Measurements from ENCODE around the gene ARRB1.
"Not testable (repeated sequence)": the region's sequence is repeated elsewhere in the genome, so short reads cannot be mapped to it uniquely, and the experiment has no call there.

ARRB1 gene

DNA sequence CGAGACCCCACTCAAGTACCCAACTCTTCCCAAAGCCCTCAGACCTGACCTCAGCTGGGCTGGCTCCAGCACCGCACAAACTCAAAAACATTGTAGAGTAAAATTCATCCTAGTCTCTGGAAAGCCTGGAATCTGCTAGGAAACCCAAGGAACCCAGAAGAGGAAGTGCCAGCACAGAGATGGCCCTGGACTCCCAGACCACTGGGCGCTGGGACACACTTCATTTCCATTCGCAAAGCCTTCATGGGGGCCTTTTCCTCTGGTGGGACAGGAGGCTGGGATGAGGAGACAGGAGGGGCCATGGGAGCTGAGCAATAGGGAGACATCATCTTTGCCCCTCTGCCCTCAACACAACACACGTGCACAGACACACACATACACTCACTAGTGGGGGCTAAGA lies 30.8 kb downstream of the ARRB1 start:
- no peak for DNase-seq (ENCODE audit: low read depth)

DNA sequence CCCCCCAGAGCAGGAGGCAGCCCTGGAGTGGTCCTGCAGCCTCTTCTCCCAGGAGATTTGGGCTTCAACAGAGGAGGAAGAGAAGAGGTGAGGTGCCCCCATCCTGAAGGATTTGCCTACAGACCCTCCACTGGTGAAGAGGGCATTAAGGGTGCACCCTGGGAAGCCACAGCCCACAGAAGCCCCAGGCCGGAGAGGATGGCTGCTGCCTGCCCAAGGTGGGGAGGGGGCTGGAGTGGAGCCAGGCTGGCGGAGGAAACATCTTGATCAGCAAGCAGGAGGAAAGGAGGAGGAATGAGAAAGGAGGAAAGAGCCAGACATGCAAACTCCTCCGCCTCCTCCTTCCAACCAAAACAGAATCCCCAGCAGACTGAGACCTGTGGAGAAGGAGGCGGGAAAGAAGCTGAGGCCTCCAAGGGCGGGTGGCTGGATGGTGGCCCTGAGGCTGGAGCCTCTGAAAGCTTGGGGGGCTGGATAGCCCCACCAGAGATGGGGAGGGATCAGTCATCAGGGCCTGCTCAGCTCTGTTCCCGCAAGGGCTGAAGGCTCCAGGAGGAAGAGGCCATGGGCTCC lies 31.3 kb downstream of the ARRB1 start:
- no peak for DNase-seq (ENCODE audit: low read depth)

DNA sequence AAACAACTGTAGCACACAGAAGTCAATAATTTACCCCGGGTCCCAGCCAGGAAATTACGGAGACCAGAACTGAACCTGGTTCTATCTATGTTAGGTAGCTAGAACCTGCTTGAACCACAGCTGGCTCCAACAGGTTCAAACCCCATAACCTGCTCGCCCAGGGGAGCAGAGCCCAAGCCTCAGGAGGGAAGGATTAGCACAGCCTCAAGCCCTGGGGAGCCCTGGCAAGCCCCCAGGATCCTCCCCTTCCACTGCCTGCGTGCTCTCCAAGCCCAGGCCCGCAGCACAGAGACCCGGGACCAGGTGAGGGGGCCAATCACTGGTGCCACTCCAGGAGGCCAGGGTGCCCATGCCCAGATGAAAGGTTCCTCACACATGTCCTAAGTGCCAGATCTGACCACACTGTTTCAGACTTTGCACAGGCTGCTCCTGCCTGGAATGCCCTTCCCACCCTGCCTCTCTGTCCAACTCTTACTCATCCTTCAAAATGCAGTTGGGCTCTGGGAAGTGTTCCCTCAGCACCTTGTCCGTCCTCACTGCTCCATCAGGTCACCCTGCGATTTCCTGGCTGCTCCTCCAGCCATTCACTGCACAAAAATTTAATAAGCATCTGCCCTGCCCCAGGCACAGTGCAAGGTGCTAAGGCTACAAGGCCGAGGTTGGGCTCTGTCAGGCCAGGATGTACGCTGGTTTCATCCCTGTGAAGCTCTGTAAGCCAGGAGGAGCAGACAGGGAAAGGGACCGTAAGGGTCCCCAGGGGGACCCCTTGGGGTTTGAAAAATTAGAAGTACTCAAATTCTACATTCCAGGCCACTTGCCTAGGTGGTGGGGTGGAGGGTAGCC lies 32.2 kb downstream of the ARRB1 start:
- DNase-seq (ENCODE audit: low read depth) = no peak

DNA sequence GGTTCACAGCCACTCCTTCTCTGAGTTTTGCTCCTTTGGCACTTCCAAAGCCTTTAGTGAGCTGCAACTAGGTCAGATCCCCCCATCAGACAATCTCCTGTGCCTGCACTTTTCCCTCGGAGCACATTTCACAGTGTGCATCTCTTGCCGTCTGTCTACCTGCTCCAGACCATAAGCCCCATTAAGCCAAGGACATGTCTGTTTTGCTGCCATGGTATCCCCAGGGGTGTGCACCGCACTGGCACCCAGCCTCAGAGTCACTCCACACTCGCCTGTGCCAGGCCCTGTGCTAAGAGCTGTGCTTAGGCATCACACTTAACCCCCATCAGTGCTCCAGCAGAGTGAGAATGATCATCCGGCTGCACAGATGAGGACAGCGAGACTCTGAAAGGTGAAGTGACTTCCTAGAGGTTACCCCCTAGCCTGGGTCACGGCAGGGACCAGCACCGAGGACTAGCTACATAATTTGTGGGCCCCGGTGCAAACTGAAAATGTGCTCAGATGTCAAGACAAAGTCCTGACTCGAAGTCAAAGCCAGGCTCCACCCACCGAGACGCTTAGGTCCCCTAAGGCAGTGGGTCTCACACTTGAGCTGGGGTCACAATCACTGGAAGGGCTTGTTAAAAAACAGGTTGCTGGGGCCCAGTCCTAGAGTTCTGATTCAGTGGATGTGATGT lies 33.9 kb downstream of the ARRB1 start:
- DNase-seq (ENCODE audit: low read depth) = no peak

DNA sequence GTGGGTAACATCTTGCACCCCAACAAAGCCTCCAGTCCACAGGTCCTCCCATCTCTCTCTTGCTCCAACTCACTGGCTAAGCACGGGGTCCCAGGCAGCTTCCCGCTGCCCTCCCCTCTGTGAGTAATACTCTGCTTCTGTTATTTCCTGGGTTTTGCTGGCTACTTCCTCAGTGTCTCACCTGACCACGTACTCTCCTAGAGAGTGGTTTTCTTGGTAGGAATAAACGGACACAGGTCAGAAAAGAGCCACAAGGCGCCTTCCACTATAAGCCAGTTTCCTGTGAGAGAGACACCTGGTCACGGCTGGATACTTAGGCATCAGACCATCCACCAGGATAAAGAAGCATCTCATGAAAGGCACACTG lies 36.0 kb downstream of the ARRB1 start:
- no peak for DNase-seq (ENCODE audit: low read depth)

DNA sequence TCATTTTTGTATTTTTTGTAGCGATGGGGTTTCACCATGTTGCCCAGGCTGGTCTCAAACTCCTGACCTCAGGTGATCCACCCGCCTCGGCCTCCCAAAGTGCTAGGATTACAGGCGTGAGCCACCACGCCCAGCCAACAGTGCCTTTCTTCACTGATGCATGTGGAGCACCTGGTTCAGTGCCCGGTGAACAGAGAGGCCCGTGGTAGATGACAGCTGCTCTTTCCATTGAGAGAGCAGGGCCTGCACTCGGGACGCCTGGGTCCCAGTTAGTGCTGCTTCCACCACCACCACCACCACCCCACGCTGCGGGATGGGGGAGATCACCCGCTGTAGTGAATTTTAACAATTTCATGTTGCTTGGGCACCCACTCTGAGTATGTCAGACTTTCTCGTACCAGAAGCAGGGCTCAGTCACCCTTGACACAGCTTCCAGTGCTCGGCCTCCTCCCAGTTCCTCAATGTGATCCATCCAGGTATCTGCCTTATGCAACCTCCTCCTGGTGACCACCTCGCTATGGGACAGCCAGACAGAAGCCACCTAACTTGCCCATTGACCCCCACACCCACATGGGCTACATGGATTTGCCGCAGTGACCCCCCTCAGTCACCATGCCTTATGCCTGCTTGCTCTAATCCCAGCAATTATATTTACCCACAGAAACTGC lies 36.6 kb downstream of the ARRB1 start:
- DNase-seq (ENCODE audit: low read depth) = no peak

DNA sequence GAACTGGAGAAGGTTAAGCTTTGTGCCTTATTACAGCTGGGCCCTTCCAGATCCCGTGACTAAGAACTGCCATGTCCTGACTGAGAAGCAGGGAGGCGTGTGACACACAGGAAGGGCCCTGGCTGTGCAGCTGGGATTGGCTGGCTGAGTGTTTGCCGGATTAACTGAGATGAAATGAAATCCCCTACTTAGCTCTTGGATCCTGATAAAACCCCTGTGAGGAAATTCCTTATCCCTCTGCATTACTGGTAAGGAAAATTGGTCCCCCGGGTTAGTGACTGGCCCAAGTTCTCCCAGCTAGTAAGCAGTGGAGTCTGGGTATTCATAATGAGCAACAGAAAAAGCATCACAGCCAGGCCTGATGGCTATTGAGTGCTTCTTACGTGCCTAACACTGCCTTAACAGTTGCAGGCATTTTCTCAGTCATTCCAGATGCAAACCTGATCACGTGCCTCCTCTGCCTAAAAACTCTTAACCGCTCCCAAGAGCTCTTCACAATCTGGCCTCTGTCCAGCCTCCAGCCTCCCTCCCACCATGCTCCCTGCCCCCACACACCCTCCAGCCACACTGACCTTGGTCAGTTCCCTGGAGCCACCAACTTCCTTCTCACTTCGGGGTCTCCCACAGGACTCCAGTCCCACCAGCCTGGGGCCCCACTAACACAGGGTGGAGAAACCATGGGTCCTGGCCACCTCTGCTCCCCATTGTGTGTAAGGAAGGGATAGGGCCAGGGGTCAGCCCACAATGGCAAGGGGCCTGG lies 37.8 kb downstream of the ARRB1 start:
- no peak for DNase-seq (ENCODE audit: low read depth)

DNA sequence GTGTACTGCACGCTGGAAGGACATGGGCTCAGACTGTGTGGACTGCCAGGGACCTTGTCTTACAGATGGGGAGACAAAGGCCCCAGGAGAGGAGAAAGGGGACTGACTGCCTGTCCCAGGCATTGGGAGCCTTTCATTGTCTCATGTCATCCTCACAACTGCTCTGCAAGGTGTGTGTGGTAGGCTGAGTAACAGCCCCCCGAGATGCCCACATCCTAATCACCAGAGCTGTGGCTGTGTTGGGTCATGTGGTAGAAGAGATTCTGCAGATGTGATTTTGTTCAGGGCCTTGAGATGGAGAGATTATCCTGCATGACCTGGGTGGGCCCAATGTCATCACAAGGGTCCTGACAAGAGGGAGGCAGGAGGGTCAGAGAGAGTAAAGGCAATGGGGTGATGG lies 39.1 kb downstream of the ARRB1 start:
- DNase-seq (ENCODE audit: low read depth) = no peak

DNA sequence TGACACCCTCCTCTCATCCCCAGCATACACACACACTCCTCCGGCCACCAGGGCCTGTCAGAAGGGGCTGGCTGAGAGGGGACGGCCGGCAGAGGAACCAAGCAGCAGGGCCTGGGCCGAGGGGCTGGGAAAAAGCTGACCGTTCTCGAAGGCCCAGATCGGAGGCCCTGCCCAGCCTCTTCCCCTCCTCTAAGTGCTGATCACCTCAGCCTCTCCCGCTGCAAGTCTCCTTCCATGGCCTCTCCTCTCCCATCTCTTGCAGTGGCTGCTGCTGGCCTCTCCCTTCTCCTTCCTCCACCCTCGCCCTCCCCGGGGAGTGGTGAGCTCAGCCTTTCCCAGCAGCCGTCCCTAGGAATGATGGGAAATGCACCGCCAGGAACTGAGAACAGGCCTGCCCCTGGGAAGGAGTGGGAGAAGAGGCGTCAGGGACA lies 39.6 kb downstream of the ARRB1 start:
- DNase-seq (ENCODE audit: low read depth) = no peak

DNA sequence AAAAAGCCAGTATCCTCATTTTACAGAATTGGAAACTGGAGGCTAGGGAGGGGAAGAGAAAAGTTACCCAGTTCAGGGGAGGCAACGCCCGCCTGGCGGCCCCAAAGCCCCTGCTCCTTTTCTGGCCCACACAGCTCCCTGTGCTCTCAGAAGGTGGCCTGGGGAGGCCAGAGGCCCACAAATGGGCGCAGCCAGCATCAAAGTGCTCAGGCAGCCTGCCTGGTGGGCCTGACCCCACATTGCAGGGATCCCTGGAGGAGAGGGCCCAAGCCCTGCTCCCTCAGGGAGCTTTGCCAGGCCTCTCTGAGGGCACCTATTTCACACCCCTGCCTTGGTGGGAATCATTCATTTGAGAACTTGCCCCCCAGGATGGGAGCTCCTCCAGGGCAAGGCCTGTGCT lies 42.5 kb downstream of the ARRB1 start:
- DNase-seq (ENCODE audit: low read depth) = no peak

DNA sequence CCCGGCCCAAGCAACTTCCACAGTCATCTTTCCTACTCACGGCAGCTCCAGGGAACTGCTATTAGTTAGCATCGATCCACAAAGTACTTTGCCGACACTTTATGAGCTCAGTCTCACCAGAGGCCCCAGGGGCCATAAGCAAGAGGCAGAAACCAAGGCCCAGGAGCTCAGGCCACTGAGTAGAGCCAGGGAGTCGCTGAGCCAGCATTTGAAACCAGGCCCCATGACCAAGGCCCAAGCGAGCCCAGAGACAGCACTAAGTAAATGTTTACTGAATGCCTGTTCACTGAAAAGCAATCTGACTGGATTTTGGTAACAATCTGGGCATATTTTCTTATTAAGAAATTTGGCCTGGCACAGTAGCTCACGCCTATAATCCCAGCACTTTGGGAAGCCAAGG lies 43.3 kb downstream of the ARRB1 start:
- DNase-seq (ENCODE audit: low read depth) = no peak

DNA sequence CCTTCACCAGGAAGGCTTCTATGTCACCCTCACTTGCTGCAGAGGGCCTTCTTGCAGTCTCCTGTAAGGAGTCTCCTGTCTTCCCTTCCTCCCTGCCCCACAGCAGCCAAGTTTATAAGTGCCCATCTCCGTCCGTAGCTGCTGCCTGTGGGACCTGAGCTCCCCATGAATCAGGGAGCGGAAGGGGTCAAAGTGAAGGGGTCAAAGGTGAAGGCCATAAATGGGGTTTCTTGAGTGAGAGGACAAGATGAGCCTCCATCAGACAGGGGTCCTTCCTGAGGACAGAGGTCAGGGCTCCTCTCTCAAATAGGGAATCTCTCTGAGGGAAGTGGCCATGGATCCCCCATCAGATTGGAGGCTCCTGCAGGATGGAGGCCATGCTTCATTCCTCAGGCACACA lies 44.4 kb downstream of the ARRB1 start:
- no peak for DNase-seq (ENCODE audit: low read depth)

DNA sequence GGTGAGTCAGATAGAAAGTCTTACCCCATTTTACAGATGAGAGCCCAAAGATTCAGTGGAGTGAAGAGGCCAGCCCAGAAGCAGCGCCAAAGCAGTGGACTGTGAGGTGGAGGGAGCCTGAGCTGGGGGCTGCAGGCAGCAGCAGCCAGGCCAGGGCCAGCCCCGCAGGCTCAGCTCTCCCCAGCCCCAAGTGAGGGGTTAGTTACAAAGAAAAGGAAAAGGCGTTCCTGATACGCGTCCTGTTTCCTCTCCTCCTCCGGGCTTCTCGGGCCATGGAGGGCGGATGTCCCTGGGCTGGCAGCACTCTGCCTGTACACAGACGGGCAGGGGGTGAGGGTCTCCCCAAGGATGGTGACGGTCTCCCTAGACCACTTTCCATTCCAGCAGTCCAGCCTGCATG lies 44.9 kb downstream of the ARRB1 start:
- no peak for DNase-seq (ENCODE audit: low read depth)

DNA sequence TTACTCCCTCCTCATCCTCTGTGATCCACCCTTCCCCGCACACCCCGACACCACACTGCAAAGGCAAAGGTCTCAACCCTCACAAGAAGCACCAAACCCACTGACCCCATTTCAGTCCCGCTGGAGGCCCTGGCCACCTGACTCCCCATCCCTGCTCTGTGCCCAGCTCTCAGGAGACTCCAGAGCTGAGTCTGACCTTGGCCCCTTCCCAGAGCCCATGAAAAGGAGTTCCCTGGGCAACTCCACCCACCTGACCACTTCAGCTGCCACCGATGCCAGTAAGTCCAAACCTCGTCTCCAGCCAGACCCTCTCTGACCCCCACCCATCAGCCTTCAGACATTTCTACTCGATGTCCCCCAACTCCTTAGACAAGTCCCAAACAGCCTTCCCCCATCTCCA lies 45.5 kb downstream of the ARRB1 start:
- no peak for DNase-seq (ENCODE audit: low read depth)

DNA sequence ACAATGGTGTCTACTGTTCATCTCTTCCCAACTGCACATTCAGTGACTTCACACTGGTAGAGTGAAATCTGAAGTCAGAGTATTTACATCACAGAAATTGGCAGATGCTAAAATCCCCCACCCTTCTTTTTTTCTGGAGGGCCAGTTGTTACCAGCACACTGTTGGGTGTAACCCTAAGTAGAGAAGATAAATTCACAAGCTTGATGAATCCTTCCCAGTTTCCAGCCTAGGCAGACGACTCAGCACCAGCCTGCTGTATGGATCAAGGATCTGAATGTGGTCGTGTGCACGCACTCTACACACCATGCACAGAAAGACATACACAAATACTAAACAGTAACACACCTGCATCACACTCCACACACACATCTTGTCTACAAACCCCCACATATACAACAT lies 46.0 kb downstream of the ARRB1 start:
- no peak for DNase-seq (ENCODE audit: low read depth)

DNA sequence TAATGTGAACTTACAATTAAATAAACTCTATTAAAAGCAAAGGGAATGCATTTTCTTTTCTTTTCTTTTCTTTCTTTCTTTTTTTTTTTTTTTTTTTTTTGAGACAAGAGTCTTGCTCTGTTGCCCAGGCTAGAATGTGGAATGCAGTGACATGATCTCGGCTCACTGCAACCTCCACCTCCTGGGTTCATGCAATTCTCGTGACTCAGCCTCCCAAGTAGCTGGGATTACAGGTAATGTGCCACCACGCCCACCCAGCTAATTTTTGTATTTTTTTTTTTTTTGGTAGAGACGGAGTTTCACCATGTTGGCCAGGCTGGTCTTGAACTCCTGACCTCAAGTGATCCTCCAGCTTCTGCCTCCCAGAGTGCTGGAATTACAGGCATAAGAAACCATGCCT lies 46.5 kb downstream of the ARRB1 start:
- not testable (repeated sequence) for DNase-seq (ENCODE audit: low read depth)

DNA sequence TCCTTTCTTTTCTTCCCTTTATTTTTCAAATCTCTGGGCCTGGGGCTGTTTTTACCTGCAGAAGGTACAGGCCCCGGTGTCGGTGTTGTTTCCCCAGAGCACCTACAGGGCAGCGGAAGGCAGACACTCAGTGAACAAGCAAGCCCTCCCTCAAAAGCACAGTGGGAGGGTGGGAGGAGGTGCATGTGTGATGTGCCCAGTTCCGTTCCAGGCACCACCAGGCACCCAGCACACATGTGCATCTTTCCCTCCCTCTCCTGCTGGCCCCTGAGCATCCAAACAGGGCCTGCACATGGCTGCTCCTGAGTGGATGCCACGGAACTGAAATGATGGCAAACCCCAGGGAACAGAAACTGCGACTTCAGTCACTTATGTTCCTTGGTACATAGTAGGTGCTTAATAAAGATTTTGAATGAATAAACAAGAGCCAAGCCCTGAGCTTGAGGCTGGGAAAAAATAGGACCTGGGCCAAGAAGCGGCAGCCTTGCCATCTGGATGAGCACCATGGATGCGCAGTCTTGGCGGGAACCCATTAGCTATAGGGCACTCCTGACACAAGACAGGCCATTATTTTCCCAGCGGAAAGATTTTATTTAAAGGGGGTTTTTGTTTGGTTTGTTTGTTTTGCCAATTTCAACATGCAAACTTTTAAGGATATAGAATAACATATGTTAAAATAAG lies 47.8 kb downstream of the ARRB1 start:
- no peak for DNase-seq (ENCODE audit: low read depth)

DNA sequence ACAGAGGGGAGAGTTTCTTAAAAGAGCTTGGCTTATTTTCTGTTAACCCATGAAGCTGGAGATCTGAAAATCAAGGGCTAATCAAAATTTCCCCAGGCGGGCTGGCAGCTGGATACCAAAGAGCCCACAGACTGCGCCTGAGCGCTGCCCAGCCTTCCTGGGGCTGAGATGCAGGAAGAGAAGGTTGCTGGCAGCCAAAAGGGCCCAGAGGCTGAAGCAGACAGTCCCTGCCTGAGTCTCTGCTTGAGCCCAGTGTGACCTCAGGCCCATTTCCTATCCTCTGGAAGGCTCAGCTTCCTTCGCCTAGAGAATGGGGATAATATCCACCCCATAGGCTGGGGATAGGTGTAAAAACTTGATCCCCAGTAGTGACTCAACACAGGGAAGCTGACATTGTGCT lies 49.1 kb downstream of the ARRB1 start:
- no peak for DNase-seq (ENCODE audit: low read depth)

DNA sequence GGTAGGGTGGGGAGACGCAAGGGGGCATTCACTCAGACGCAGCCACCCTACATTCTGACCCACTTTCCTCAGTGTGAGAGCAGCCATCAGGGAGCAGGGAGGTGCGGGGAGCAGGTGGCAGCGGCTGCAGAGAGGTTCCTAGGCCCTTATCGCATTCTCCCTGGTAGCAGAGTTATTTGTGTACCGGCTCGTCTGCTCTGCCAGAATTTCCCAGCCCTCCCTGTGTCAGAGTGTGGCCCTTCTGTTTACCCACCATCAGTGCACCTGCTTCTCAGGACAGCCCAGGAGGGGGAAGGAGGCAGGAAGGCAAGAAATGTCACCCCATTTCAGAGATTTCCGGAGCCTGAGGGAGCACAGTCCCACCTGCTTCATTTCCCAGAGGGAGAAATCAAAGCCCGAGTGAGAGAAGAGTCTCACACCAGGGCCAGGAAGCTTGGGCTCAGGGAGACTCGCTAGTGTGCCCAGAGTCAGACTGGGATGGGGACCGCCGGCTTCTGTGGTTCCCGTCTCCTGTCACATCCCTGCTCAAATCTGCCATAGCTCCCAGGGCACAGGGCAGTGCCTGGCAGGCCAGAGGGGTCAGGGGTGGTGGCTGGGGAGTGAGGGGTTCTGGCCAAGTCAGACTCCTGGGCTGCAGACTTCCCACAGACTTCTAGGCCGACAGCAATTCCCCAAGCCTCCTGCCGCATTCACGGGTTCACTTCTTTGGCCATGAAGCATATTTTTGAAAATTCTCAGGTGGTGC lies 49.7 kb downstream of the ARRB1 start:
- DNase-seq (ENCODE audit: low read depth) = no peak

DNA sequence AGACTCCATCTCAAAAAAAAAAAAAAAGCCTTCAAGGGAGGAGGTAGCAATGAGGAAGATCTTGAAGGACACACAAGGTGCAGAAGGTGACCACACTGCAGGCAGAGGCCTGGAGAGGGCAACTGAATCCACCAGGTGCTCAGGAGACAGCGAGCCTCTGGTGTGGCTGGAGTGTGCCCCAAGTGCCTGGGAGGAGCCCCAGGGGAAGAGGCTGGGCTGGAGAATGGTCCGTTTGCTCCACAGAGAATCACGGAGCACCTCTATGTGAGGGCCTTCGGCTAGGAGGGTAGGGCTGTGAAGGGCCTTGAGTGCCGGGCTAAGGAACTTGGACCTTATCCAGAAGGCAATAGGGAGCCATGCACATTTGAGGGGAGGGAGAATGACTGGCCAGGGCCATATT lies 50.3 kb downstream of the ARRB1 start:
- no peak for DNase-seq (ENCODE audit: low read depth)

DNA sequence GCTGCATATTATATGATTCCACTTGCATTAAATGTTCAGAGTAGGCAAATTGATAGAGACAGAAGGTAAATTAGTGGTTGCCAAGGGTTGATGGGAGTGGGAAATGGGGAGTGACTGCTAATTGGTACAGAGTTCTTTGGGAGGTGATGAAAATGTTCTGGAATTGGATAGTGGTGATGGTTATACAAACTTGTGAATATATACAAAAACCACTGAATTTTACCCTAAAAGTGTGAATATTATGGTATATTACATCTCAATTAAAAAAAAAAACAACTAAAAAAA lies 52.5 kb downstream of the ARRB1 start:
- no peak for DNase-seq (ENCODE audit: low read depth)

Data from activated T-cell treated with anti-CD3 and anti-CD28 coated beads for 48 hours (primary cell).